H4 (cell line): ENCODE measurements around the gene SIVA1. TPM values are rescaled to one million over a fixed set of nuclear protein-coding genes. Genes with fewer than 3 reads are reported as not detected.

Source experiments
- total RNA-seq: library from RNA; depleted of rRNA; stranded (reverse); fragments of >200 nt; shearing (Covaris generic); gene quantifications from 2 replicates; pipeline ENCODE4 v1.2.3, GENCODE V29; 2014; rRNA removed

SIVA1 gene
- total RNA-seq, 1 experiment from 2014 or later, result 286 TPM

Other genes starting within 250 kb of the SIVA1 start
- not detected in 2 replicates for gene C14orf180, start 173.4 kb upstream of the SIVA1 start, total RNA-seq
- gene TMEM179, start 148.4 kb upstream of the SIVA1 start, total RNA-seq, result not detected in 2 replicates
- gene INF2, start 63.5 kb upstream of the SIVA1 start, total RNA-seq, result 13.0 and 16.3 TPM in 2 replicates
- 3.7 and 4.0 TPM in 2 replicates for gene ADSS1, start 28.9 kb upstream of the SIVA1 start, total RNA-seq
- 86.5 and 127 TPM in 2 replicates for gene AKT1, start 42.6 kb downstream of the SIVA1 start, total RNA-seq
- 0.83 and 2.9 TPM in 2 replicates for gene ZBTB42, start 48.0 kb downstream of the SIVA1 start, total RNA-seq
- 3.5 and 5.2 TPM in 2 replicates for gene CEP170B, start 112.1 kb downstream of the SIVA1 start, total RNA-seq
- not detected in 2 replicates for gene PLD4, start 171.7 kb downstream of the SIVA1 start, total RNA-seq
- 4.4 and 5.2 TPM in 2 replicates for gene AHNAK2, start 225.2 kb downstream of the SIVA1 start, total RNA-seq
- 2.4 and 4.4 TPM in 2 replicates for gene CLBA1, start 232.6 kb downstream of the SIVA1 start, total RNA-seq